HCT116 (cell line): ENCODE data around the gene GLOD4. TPM values are rescaled to one million over a fixed set of nuclear protein-coding genes. Genes with fewer than 3 reads are reported as not detected.

Source experiments
- ATAC-seq: fragments of 200-7000 bp; cut with Tn5 transposase; 2 replicates; pipeline ENCODE4 v1.9.1; 2020; ENCODE audit warnings: mild to moderate bottlenecking, moderate library complexity
- BruUV-seq: library from RNA; stranded (reverse); fragments of 400-500 nt; replicated peaks from 2 replicates; lab custom pipeline; 2021; lab: Mats Ljungman, UMichigan
- CTCF ChIA-PET: fragments of 300-600 bp; sonication (Branson Sonifier 250); formaldehyde crosslinking; loops from one replicate; lab custom pipeline; 2021; ENCODE audit warnings: antibody characterized with exemption; lab: Charles Lee
- POLR2A ChIA-PET: fragments of 300-600, 350-600 bp; sonication (Branson Sonifier 250); formaldehyde crosslinking; loops from one replicate; lab custom pipeline; 2021; ENCODE audit warnings: antibody characterized with exemption; lab: Charles Lee
- RAD21 ChIA-PET, 2 experiments: fragments of 300-600 bp; sonication (Branson Sonifier 250); formaldehyde crosslinking; loops; one replicate each; lab custom pipeline; 2023; ENCODE audit warnings: low total read pairs in 2 of 2; ENCODE audit not compliant: uncharacterized antibody in 2 of 2, unreplicated experiment in 2 of 2, low non-redundant PET in 1 of 2; lab: Charles Lee
- DNase-seq: peaks from one replicate; pipeline ENCODE4 v3.0.0-alpha.2; 2010; ENCODE audit warnings: low read depth, low spot score
- H2AFZ ChIP-seq: fragments of 200-600 bp; shearing (Covaris generic), sonication (generic); 2 replicates; pipeline ENCODE4 v1.6.1; 2017; ENCODE audit warnings: low read depth, mixed run types, mixed read lengths, antibody characterized with exemption, low read length; ENCODE audit not compliant: poor library complexity, severe bottlenecking
- H3K27ac ChIP-seq: 2 replicates; pipeline ENCODE4 v1.5.1; 2012; ENCODE audit warnings: low read depth, low read length
- H3K27me3 ChIP-seq: fragments of 200-600 bp; sonication (generic); 2 replicates; pipeline ENCODE4 v1.6.1; 2016; ENCODE audit warnings: mixed run types, low read length, mixed read lengths; ENCODE audit not compliant: insufficient read depth
- H3K36me3 ChIP-seq, 2 experiments: fragments of 200-500 bp in 1 of 2; fragments of 200-600 bp in 1 of 2; sonication (Bioruptor generic) in 1 of 2; sonication (generic) in 1 of 2; 2 replicates each; pipeline versions ENCODE4 v1.5.1 to v1.6.1; 2014 to 2016; ENCODE audit warnings: low read length in 2 of 2, inconsistent platforms in 1 of 2, mixed read lengths in 1 of 2, mixed run types in 1 of 2; ENCODE audit not compliant: insufficient read depth in 2 of 2, control insufficient read depth in 1 of 2
- H3K4me1 ChIP-seq, 2 experiments: fragments of 200-600 bp in 1 of 2; sonication (generic) in 1 of 2; 2 replicates each; pipeline versions ENCODE4 v1.5.1 to v1.6.1; 2012 to 2017; ENCODE audit warnings: low read length in 2 of 2, inconsistent platforms in 1 of 2, mild to moderate bottlenecking in 1 of 2, mixed read lengths in 1 of 2, mixed run types in 1 of 2, moderate library complexity in 1 of 2; ENCODE audit not compliant: insufficient read depth in 2 of 2, control insufficient read depth in 1 of 2
- H3K4me2 ChIP-seq: fragments of 200-600 bp; sonication (generic); 2 replicates; pipeline ENCODE4 v1.6.1; 2017; ENCODE audit warnings: mixed run types, low read length, mixed read lengths
- H3K4me3 ChIP-seq, 2 experiments: fragments of 200-600 bp in 1 of 2; sonication (generic) in 1 of 2; replicated peaks in 1 of 2; 2 replicates each; pipeline ENCODE4 v1.5.1; 2011 to 2016; ENCODE audit warnings: low read length in 2 of 2, control low read depth in 1 of 2, low read depth in 1 of 2, mild to moderate bottlenecking in 1 of 2, mixed read lengths in 1 of 2, mixed run types in 1 of 2
- H3K79me2 ChIP-seq: fragments of 200-600 bp; sonication (generic); 2 replicates; pipeline ENCODE4 v1.6.1; 2017; ENCODE audit warnings: mild to moderate bottlenecking, mixed run types, low read length, moderate library complexity, mixed read lengths; ENCODE audit not compliant: insufficient read depth
- H3K9ac ChIP-seq: fragments of 200-600 bp; sonication (generic); 2 replicates; pipeline ENCODE4 v1.6.1; 2016; ENCODE audit warnings: low read length, mixed read lengths
- H3K9me2 ChIP-seq: fragments of 200-600 bp; sonication (generic), shearing (Covaris generic); 2 replicates; pipeline ENCODE4 v1.6.1; 2017; ENCODE audit warnings: mixed run types, mild to moderate bottlenecking, moderate library complexity; ENCODE audit not compliant: insufficient read depth
- H3K9me3 ChIP-seq, 2 experiments: fragments of 200-500 bp in 1 of 2; fragments of 200-600 bp in 1 of 2; sonication (Bioruptor generic) in 1 of 2; sonication (generic) in 1 of 2; 2 replicates each; pipeline ENCODE4 v1.6.1; 2014 to 2017; ENCODE audit warnings: low read length in 2 of 2, mixed read lengths in 2 of 2, inconsistent platforms in 1 of 2, low read depth in 1 of 2, mild to moderate bottlenecking in 1 of 2, mixed run types in 1 of 2, moderate library complexity in 1 of 2; ENCODE audit not compliant: control insufficient read depth in 1 of 2, insufficient read depth in 1 of 2
- H4K20me1 ChIP-seq: fragments of 200-600 bp; sonication (generic), shearing (Covaris generic); 2 replicates; pipeline ENCODE4 v1.6.1; 2017; ENCODE audit warnings: mixed run types, mild to moderate bottlenecking, moderate library complexity; ENCODE audit not compliant: insufficient read depth
- CBX3 ChIP-seq: IDR thresholded peaks from 2 replicates; pipeline ENCODE4 v1.6.1; 2012; ENCODE audit warnings: low read depth
- CTCF ChIP-seq, 3 experiments: fragments of 200-600 bp in 1 of 3; sonication (generic) in 1 of 3; IDR thresholded peaks in 2 of 3; conservative IDR thresholded peaks in 1 of 3; 2 replicates each; pipeline ENCODE4 v1.5.1; 2012 to 2017; ENCODE audit warnings: low read depth in 2 of 3, low read length in 2 of 3, antibody characterized with exemption in 1 of 3, borderline replicate concordance in 1 of 3, control low read depth in 1 of 3, mild to moderate bottlenecking in 1 of 3, mixed read lengths in 1 of 3, mixed run types in 1 of 3, moderate library complexity in 1 of 3; ENCODE audit not compliant: insufficient read depth in 1 of 3
- EZH2 ChIP-seq: fragments of 200-600 bp; sonication (generic); IDR thresholded peaks from 2 replicates; pipeline ENCODE4 v1.6.1; 2017; ENCODE audit warnings: antibody characterized with exemption, mixed run types
- EZH2phosphoT487 ChIP-seq: fragments of 200-600 bp; IDR thresholded peaks from 2 replicates; pipeline ENCODE4 v1.6.1; 2018; ENCODE audit warnings: antibody characterized with exemption, borderline replicate concordance
- FOSL1 ChIP-seq: IDR thresholded peaks from 2 replicates; pipeline ENCODE4 v1.6.1; 2012; ENCODE audit warnings: low read depth
- POLR2A ChIP-seq: IDR thresholded peaks from 2 replicates; pipeline ENCODE4 v1.7.0; 2011; ENCODE audit warnings: borderline replicate concordance; ENCODE audit not compliant: insufficient read depth, insufficient read length; ENCODE audit errors: extremely low read depth
- POLR2AphosphoS5 ChIP-seq: IDR thresholded peaks from 2 replicates; pipeline ENCODE4 v1.6.1; 2011; ENCODE audit warnings: mild to moderate bottlenecking, low read depth, low read length, moderate library complexity
- RAD21 ChIP-seq: IDR thresholded peaks from 2 replicates; pipeline ENCODE4 v1.6.1; 2012; ENCODE audit warnings: low read depth, mild to moderate bottlenecking
- REST ChIP-seq: IDR thresholded peaks from 2 replicates; pipeline ENCODE4 v1.6.1; 2012; ENCODE audit warnings: low read depth
- SIN3A ChIP-seq: IDR thresholded peaks from 2 replicates; pipeline ENCODE4 v1.6.1; 2012; ENCODE audit warnings: low read depth
- SRF ChIP-seq: IDR thresholded peaks from 2 replicates; pipeline ENCODE4 v1.6.1; 2012; ENCODE audit warnings: low read depth
- TCF7L2 ChIP-seq: IDR thresholded peaks from 2 replicates; pipeline ENCODE4 v1.7.0; 2011; ENCODE audit warnings: borderline replicate concordance, inconsistent platforms; ENCODE audit not compliant: insufficient read depth, insufficient read length; ENCODE audit errors: extremely low read depth
- YY1 ChIP-seq: IDR thresholded peaks from 2 replicates; pipeline ENCODE4 v1.6.1; 2011; ENCODE audit warnings: low read length, low read depth, moderate library complexity, mild to moderate bottlenecking; ENCODE audit not compliant: insufficient replicate concordance; ENCODE audit errors: extremely low read depth
- ZBTB33 ChIP-seq: IDR thresholded peaks from 2 replicates; pipeline ENCODE4 v1.6.1; 2011; ENCODE audit warnings: mild to moderate bottlenecking, low read length, moderate library complexity; ENCODE audit not compliant: insufficient replicate concordance; ENCODE audit errors: extremely low read depth
- ZFX ChIP-seq: fragments of 450-650 bp; IDR thresholded peaks from 2 replicates; pipeline ENCODE4 v1.6.1; 2017
- ZNF274 ChIP-seq: fragments of 200-500 bp; sonication (Bioruptor generic); IDR thresholded peaks from 2 replicates; pipeline ENCODE4 v1.6.1; 2014; ENCODE audit warnings: mild to moderate bottlenecking, low read depth, low read length, inconsistent platforms
- intact Hi-C: fragments of 100-400 bp; cut with micrococcal nuclease; formaldehyde crosslinking; loops from 2 replicates; pipeline ENCODE4 v1.10.0; 2022
- total RNA-seq: library from RNA; stranded (reverse); gene quantifications from one replicate; pipeline ENCODE4 v1.2.1, GENCODE V29; 2021; ENCODE audit not compliant: unreplicated experiment
- TF ChIP-seq, protein P1 (sequence below): IDR thresholded peaks from 2 replicates; pipeline ENCODE4 v1.6.1; 2012

The GLOD4 gene
- total RNA-seq, 1 experiment from 2014 or later: 80.7 TPM

GRCh38 chr17:759964-760363 is 22.1 kb downstream of the GLOD4 start:
- Histone ChIP-seq H2AFZ (no peak overlapping the region), H3K79me2 (no peaks in the 10 kb centered on the region), H3K27ac (no peak overlapping the region), H3K9me3 (no peaks in the 10 kb centered on the region)
- no peak for ATAC-seq
- ChIA-PET POLR2A (no interaction called here), RAD21 (no interaction called here)
- no TSS peak for BruUV-seq
- intact Hi-C loops: no loop called here
- TF ChIP-seq CTCF (IDR thresholded peaks at IDR 0.05 in 2 of 3, conservative IDR thresholded peaks at IDR 0.05 in 1 of 3; ENCODE audit: borderline replicate concordance in 1 of 3, insufficient read depth in 1 of 3, low read depth in 2 of 3, low read length in 2 of 3) (no peak), SIN3A (no peak), EZH2phosphoT487 (no peak), RAD21 (no peak), ZNF274 (no peak), REST (no peak), TCF7L2 (no peak), YY1 (no peak), POLR2AphosphoS5 (no peak), EZH2 (no peak), ZBTB33 (no peak), FOSL1 (no peak), SRF (no peak), ZFX (no peak), CBX3 (no peak), POLR2A (no peak)
- TF ChIP-seq, protein P1, sequence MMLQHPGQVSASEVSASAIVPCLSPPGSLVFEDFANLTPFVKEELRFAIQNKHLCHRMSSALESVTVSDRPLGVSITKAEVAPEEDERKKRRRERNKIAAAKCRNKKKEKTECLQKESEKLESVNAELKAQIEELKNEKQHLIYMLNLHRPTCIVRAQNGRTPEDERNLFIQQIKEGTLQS: no peak
- TF ChIP-seq, all 23 proteins: peak for 0
- H3K9me2 ChIP-seq: no peaks in the 10 kb centered on the region
- no peaks in the 10 kb centered on the region for H4K20me1 ChIP-seq
- no peak overlapping the region for H3K4me3 ChIP-seq
- no peak overlapping the region for H3K9ac ChIP-seq
- DNase-seq: no peak
- no peak overlapping the region for H3K4me2 ChIP-seq
- H3K27me3 ChIP-seq: no peaks in the 10 kb centered on the region
- no peaks in the 10 kb centered on the region for H3K4me1 ChIP-seq
- CTCF ChIA-PET: no interaction called here
- peaks cover 13 to 21% of the 10 kb centered on the region in 2 experiments; a peak in 3 of 4 replicates for H3K36me3 ChIP-seq
